Sigmoid colon (tissue), 3 donors: ENCODE results near the gene PELI2.

ENCODE experiments used
- CTCF ChIP-seq, 4 experiments: fragments of 450-650 bp in 3 of 4; fragments of 200-600 bp in 1 of 4; IDR thresholded peaks; one replicate each; pipeline ENCODE4 v1.5.1; 2016 to 2019; ENCODE audit warnings: antibody characterized with exemption in 4 of 4, mild to moderate bottlenecking in 3 of 4, moderate library complexity in 2 of 4
- POLR2A ChIP-seq, 2 donors: fragments of 450-650 bp; IDR thresholded peaks; one replicate each; pipeline ENCODE4 v1.6.1; 2016; ENCODE audit warnings: antibody characterized with exemption in 2 of 2, mild to moderate bottlenecking in 2 of 2, moderate library complexity in 2 of 2

DNA sequence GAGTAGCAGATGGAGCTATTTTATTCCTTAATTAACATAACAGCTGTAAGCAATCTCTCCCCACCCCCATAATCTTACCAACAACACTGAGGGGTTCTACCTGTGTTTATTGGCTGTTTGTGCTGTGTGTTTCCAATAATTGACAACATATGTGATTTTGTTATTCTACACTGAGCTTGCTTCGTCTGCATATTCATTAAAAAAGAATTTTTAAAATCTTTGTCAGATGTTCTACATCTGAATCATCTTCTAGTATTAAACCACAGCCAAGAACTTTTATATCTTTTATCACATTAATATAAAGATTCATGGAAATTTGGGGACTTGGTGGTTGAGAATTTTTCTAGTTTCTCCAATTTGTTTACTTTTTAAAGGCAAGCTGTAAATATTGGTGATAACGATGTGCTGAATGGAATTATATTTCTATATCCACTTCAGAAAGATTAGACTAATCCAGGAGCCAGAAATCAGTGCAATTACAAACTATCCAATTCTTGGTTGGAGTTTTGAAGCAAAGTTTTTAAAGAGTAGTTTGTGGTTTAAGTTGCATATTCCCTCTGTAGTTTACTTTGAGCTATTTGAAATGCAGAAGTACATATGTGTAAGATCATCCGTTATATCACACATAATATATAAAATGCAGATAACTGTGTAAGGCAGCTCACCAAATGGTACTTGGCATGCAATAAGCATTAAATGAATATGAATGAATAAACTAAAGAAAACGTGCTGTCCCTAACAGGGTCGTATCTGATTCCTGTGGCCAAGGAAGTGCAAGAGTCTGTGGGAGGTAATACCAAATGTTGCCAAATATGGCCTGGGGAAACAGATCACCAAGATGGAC lies 206.9 kb downstream of the PELI2 start:
- TF ChIP-seq CTCF (IDR thresholded peaks at IDR 0.05) (no peak), POLR2A (IDR thresholded peaks at IDR 0.05) (no peak)
